Right cardiac atrium (tissue), 5 donors: ENCODE results near the gene PRSS48. TPM values are rescaled to one million over a fixed set of nuclear protein-coding genes. Genes with fewer than 3 reads are reported as not detected.
"Not testable (repeated sequence)": the region's sequence is repeated elsewhere in the genome, so short reads cannot be mapped to it uniquely, and the experiment has no call there.

ENCODE experiments used
- ATAC-seq, 2 donors: fragments of 200-7000 bp; cut with Tn5 transposase; one replicate each; pipeline versions ENCODE4 v1.8.0 to v1.9.1; 2020; ENCODE audit warnings: moderate library complexity in 2 of 2, mild to moderate bottlenecking in 1 of 2
- DNase-seq, 3 donors: peaks; one replicate each; pipeline ENCODE4 v3.0.0-alpha.2; 2020
- H3K27ac ChIP-seq: one replicate; pipeline ENCODE4 v1.5.1; 2013; ENCODE audit warnings: mild to moderate bottlenecking, low read length, control low read depth, moderate library complexity
- H3K27me3 ChIP-seq: one replicate; pipeline ENCODE4 v1.6.1; 2013; ENCODE audit not compliant: control insufficient read depth, insufficient read depth
- H3K4me1 ChIP-seq: one replicate; pipeline ENCODE4 v1.6.1; 2013; ENCODE audit warnings: low read length; ENCODE audit not compliant: control insufficient read depth, insufficient read depth
- H3K4me3 ChIP-seq: one replicate; pipeline ENCODE4 v1.5.1; 2013; ENCODE audit warnings: low read length, control low read depth
- H3K9me3 ChIP-seq: one replicate; pipeline ENCODE4 v1.6.1; 2013; ENCODE audit warnings: low read length; ENCODE audit not compliant: control insufficient read depth
- WGBS: extraction: QIAGEN DNeasy Blood & Tissue Kit; methylation state at CpG from one replicate; pipeline ENCODE4 v1.1.7; 2013; 5-methylcytosine and 5-hydroxymethylcytosine counted together
- intact Hi-C, 4 donors: fragments of 100-400 bp; cut with DNase I; formaldehyde crosslinking; loops; one replicate each; pipeline versions ENCODE4 v1.11.0 to v1.14.0; 2022 to 2023
- polyA plus RNA-seq: library from polyadenylated mRNA; stranded (reverse); fragments of 200-250 nt; gene quantifications from one replicate; pipeline ENCODE4 v1.2.3, GENCODE V29; 2013
- total RNA-seq, 4 donors: library from RNA; stranded (reverse); fragmentation: NEBNext Ultra II Directional; extraction: Animal tissue kit (Norgen Biotek cat#: 25700); gene quantifications; one replicate each; pipeline ENCODE4 v1.2.1, GENCODE V29; 2021
- donor health status: healthy with polysubstance abuse.
- donor health status: DM: no; HTN: yes; CAD: no.
- donor health status: DM: no; HTN: no; CAD: no.
- donor health status: DM: no; HTN: yes; CAD: no; lungs with severe emphysema.
- donor health status: DM: yes; HTN: yes; CAD: no.

The PRSS48 gene
- total and polyA plus RNA-seq, 5 donors, result not detected

- Histone ChIP-seq H3K4me1 (peaks cover 13% of the 10 kb centered on the region), H3K27ac (no peak overlapping the region), H3K27me3 (no peaks in the 10 kb centered on the region), H3K4me3 (no peak overlapping the region), H3K9me3 (no peaks in the 10 kb centered on the region)
- no peak for DNase-seq
- ATAC-seq, result no peak
- intact Hi-C loops, result no loop called here
- 94% methylated on average over 1 of the region's 1 CpG for WGBS
Observed at GRCh38 chr4:151319490-151319889, 42.5 kb downstream of the PRSS48 start.

DNA sequence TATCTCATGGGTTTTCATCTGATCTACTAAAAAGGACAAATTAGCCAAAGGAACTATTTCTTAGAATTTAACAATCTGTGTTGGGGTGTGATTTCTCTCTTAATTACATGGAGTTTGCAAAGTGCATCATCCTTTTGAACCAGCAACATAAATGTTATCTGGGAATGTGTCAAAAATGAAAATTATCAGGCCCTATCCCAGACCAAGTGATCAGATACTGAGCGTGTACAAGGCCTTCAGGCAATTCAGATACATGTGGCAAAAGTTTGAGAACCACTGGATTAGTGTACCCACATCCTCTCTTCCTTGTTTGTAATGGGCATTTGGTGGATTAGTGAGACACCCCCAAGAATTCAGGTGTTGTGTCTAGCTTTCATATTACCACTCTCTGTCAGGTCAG is 44.6 kb downstream of the PRSS48 start:
- Histone ChIP-seq H3K4me1 (peaks cover 6% of the 10 kb centered on the region), H3K4me3 (no peak overlapping the region), H3K9me3 (no peaks in the 10 kb centered on the region), H3K27me3 (no peaks in the 10 kb centered on the region), H3K27ac (no peak overlapping the region)
- ATAC-seq (no peak), DNase-seq (no peak)
- intact Hi-C loops, result no loop called here
- 53% methylated on average over 1 of the region's 1 CpG for WGBS

GRCh38 chr4:151322161-151322560 is 45.2 kb downstream of the PRSS48 start:
- WGBS, result 69% methylated on average over 4 of the region's 4 CpGs
- H3K4me3 ChIP-seq, H3K9me3 ChIP-seq, ATAC-seq, DNase-seq, H3K4me1 ChIP-seq, intact Hi-C loops, H3K27me3 ChIP-seq: not testable (repeated sequence)
- peak overlapping the region; percentile 68 for H3K27ac ChIP-seq

- intact Hi-C loops, result no loop called here
- no peak for ATAC-seq
- Histone ChIP-seq H3K4me1 (peaks cover 2% of the 10 kb centered on the region), H3K4me3 (peak overlapping the region; percentile 78), H3K9me3 (no peaks in the 10 kb centered on the region), H3K27ac (no peak overlapping the region), H3K27me3 (no peaks in the 10 kb centered on the region)
- DNase-seq, result no peak
Observed at GRCh38 chr4:151322570-151322969, 45.6 kb downstream of the PRSS48 start.

- WGBS, result 79% methylated on average over 1 of the region's 1 CpG
- H3K27ac ChIP-seq, result no peak overlapping the region
- intact Hi-C loops, result no loop called here
- peak overlapping the region; percentile 78 for H3K4me3 ChIP-seq
- DNase-seq (no peak), ATAC-seq (no peak)
- peaks cover 2% of the 10 kb centered on the region for H3K4me1 ChIP-seq
- no peaks in the 10 kb centered on the region for H3K27me3 ChIP-seq
- no peaks in the 10 kb centered on the region for H3K9me3 ChIP-seq
Observed at GRCh38 chr4:151323667-151324066, 46.7 kb downstream of the PRSS48 start.

GRCh38 chr4:151324124-151324751 is 47.3 kb downstream of the PRSS48 start:
- Histone ChIP-seq H3K4me3 (peak overlapping the region; percentile 78), H3K27me3 (no peaks in the 10 kb centered on the region), H3K9me3 (no peaks in the 10 kb centered on the region), H3K27ac (peak overlapping the region; percentile 90), H3K4me1 (peaks cover 2% of the 10 kb centered on the region)
- ATAC-seq (peak in 1 of 2 donors; percentile 26), DNase-seq (no peak)
- 21% methylated on average over 12 of the region's 12 CpGs for WGBS
- intact Hi-C loops, result no loop called here

DNA sequence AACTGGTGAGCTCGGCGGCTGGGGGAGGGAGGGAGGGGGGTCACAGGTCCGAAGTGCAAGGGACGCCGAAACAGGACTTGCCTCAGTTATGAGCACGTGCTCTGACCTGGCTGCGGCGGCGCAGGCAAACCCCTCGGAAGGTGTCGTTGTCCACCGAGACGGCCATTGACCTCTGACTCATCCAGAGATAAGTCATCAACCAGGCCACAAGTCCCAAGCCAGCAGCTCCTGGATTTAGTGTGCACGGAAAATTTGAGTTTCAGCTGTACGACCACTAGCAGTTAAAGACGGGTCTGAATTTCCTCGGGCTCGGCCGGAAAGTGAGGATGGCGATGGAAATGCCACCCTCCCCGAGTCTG is 47.8 kb downstream of the PRSS48 start:
- peak overlapping the region; percentile 90 for H3K27ac ChIP-seq
- 2% methylated on average over 21 of the region's 21 CpGs for WGBS
- peak overlapping the region; percentile 78 for H3K4me3 ChIP-seq
- ATAC-seq, result peak; percentile 13 to 65
- H3K9me3 ChIP-seq, result no peaks in the 10 kb centered on the region
- intact Hi-C loops, result no loop called here
- H3K4me1 ChIP-seq, result peaks cover 2% of the 10 kb centered on the region
- peak; percentile 50 to 67 (median 54) for DNase-seq
- no peaks in the 10 kb centered on the region for H3K27me3 ChIP-seq

DNA sequence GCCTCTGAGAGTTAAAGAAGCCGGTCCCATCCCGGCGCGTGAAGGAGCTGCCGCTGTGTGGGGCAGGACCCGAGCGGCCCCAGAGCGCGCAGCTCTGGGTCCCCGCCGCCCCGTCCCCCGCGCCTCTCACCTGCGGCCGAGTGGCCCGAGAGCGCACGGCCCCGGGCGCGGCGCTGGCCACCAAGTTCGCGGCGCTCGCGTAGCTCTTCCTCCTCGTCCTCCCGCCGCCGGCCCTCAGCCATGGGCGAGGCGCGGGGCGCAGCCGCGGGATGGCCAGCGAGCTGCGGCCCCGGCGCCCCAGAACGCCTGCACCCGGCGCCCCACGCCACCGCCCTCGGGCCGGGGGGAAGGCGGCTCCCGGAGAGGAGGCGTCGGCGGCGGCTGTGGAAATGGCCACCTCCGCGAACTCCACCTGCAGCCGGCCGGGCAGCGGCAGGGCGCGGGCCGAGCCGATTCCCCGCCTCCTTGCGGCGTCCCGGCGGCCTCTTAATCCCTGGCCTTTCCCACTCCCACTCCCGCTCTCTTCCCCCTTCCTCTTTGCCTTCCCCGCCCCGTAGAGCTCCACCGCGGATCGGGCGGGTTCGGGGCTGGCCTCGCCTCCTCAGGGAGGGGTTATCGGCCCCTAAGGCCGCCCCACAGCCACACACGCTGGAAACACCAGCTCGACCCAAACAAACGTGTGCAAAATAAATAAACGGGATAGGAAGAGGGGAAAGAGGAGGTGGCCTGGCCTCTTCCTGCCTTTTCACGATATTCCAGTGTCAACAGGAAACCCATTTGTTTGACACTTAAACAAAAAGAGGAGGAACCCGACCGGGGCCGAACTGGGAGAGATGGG is 48.4 kb downstream of the PRSS48 start, which contains the start of gene SH3D19:
SH3D19 (minus strand) TSS at position 495 of the 838 bp plus-strand sequence; CDS start at position 242, 253 bp downstream.
- DNase-seq (peak; percentile 81 to 91 (median 90)), ATAC-seq (peak; percentile 97 to 98)
- peak within 1 kb of the TSS; percentile 90 for H3K27ac ChIP-seq
- H3K4me1 ChIP-seq, result peaks cover 2% of the 10 kb centered on the region
- intact Hi-C loops, result no loop called here
- 1% methylated on average over 88 of the region's 88 CpGs for WGBS
- no peaks in the 10 kb centered on the region for H3K9me3 ChIP-seq
- H3K4me3 ChIP-seq, result peak within 1 kb of the TSS; percentile 78
- no peaks in the 10 kb centered on the region for H3K27me3 ChIP-seq

DNA sequence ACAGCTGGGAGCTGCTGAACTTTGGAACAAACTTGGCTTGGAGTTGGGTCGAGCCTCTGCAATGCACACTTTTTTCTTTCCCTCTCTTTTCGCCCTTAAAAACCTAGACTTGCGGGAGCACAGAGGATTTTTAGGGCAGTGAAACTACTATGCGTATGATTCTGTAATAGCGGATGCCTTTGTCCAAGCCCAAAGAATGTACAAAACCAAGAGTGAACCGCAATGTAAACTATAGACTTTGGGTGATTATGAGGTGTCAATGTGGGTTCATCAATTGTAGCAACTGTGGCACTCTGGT is 48.9 kb downstream of the PRSS48 start:
- Histone ChIP-seq H3K27ac (peak overlapping the region; percentile 90), H3K27me3 (no peaks in the 10 kb centered on the region), H3K4me1 (peaks cover 2% of the 10 kb centered on the region), H3K4me3 (peak overlapping the region; percentile 78), H3K9me3 (no peaks in the 10 kb centered on the region)
- DNase-seq (no peak), ATAC-seq (no peak)
- WGBS, result 52% methylated on average over 6 of the region's 6 CpGs
- intact Hi-C loops, result no loop called here

DNA sequence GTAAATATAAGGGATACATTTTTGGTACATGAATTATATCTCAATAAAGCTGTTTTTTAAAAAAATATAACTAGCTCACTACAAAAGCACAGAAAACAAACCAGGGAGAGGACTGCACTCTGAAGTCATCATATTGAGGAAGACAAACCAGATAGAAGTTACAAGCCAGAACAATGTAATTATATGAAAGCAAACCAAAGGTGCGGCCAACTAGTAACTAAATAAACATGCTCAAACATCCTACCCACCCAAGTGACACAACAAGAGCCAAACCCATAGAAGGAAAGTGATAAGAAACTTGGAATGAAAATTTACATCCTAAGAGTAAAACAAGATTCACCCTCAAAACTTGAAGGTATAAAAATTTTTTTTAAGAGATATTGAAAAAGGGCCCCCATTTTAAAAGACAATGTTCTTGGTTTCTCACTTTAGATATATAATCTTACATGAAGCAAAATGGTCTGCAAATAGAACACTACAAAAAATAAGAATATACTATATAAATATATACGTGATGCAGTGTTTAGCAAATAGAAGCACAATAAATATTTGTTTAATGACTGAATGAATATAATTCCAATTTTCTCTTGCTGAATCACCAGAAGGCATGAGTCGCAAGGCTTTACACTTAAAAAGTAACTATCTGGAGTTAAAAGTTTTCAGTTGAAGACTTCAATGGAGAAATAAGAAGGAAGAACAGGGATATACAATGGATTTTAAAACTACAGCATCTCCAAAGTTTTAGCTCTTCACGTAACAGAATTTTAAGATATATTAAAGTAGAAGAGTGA is 52.5 kb downstream of the PRSS48 start:
- no peak for DNase-seq
- WGBS, result 91% methylated on average over 4 of the region's 4 CpGs
- intact Hi-C loops, result no loop called here

More for the DNA sequence above, 52.5 kb downstream of the PRSS48 start:
- ATAC-seq, result no peak
- H3K4me3 ChIP-seq, result no peak overlapping the region
- no peak overlapping the region for H3K27ac ChIP-seq
- no peaks in the 10 kb centered on the region for H3K27me3 ChIP-seq
- H3K9me3 ChIP-seq, result no peaks in the 10 kb centered on the region
- no peaks in the 10 kb centered on the region for H3K4me1 ChIP-seq
